Endodermal cell (in vitro differentiated cells): ENCODE data around the gene CTXND2. TPM values are rescaled to one million over a fixed set of nuclear protein-coding genes. Genes with fewer than 3 reads are reported as not detected.
"Not testable (repeated sequence)": the region's sequence is repeated elsewhere in the genome, so short reads cannot be mapped to it uniquely, and the experiment has no call there.

Experiments used
- DNase-seq: peaks from one replicate; pipeline ENCODE4 v3.0.0-alpha.2; 2017
- H3K27ac ChIP-seq: 2 replicates; pipeline ENCODE4 v1.5.1; 2013; ENCODE audit warnings: mild to moderate bottlenecking, low read depth, low read length, moderate library complexity
- H3K27me3 ChIP-seq: 2 replicates; pipeline ENCODE4 v1.6.1; 2013; ENCODE audit warnings: mild to moderate bottlenecking, low read length, moderate library complexity; ENCODE audit not compliant: insufficient read depth, control insufficient read depth, poor library complexity, severe bottlenecking
- H3K36me3 ChIP-seq: 2 replicates; pipeline ENCODE4 v1.7.0; 2013; ENCODE audit warnings: mild to moderate bottlenecking, low read length, moderate library complexity; ENCODE audit not compliant: control insufficient read depth, insufficient read depth
- H3K4me1 ChIP-seq: one replicate; pipeline ENCODE4 v1.7.0; 2013; ENCODE audit warnings: low read length; ENCODE audit not compliant: control insufficient read depth, insufficient read depth
- H3K4me3 ChIP-seq: 2 replicates; pipeline ENCODE4 v1.5.1; 2013; ENCODE audit warnings: mild to moderate bottlenecking, low read length, moderate library complexity
- H3K9ac ChIP-seq: 2 replicates; pipeline ENCODE4 v1.6.1; 2013; ENCODE audit warnings: mild to moderate bottlenecking, low read length, moderate library complexity; ENCODE audit not compliant: poor library complexity, severe bottlenecking; ENCODE audit errors: extremely low read depth
- H3K9me3 ChIP-seq: 2 replicates; pipeline ENCODE4 v1.6.1; 2013; ENCODE audit warnings: mild to moderate bottlenecking, low read length, moderate library complexity; ENCODE audit not compliant: control insufficient read depth
- H3K27ac Mint-ChIP-seq: 2 replicates; pipeline ENCODE4 v1.8.0; 2020; ENCODE audit warnings: mixed read lengths
- H3K27me3 Mint-ChIP-seq: 2 replicates; pipeline ENCODE4 v1.8.0; 2021; ENCODE audit warnings: mild to moderate bottlenecking, mixed read lengths; ENCODE audit not compliant: insufficient read depth
- H3K36me3 Mint-ChIP-seq: 2 replicates; pipeline ENCODE4 v1.8.0; 2020; ENCODE audit warnings: low read depth, mixed read lengths
- H3K4me1 Mint-ChIP-seq: 2 replicates; pipeline ENCODE4 v1.8.0; 2020; ENCODE audit warnings: mixed read lengths
- H3K4me3 Mint-ChIP-seq: 2 replicates; pipeline ENCODE4 v1.8.0; 2020; ENCODE audit warnings: mild to moderate bottlenecking, moderate library complexity, mixed read lengths
- H3K9me3 Mint-ChIP-seq: 2 replicates; pipeline ENCODE4 v1.8.0; 2020; ENCODE audit warnings: mild to moderate bottlenecking, mixed read lengths
- WGBS, 2 experiments: methylation state at CpG; one replicate each; pipeline versions ENCODE4 v1.1.5 to v1.1.7; 2013; ENCODE audit warnings: missing lambda C conversion rate in 2 of 2, mixed read lengths in 1 of 2; ENCODE audit not compliant: insufficient coverage in 1 of 2, insufficient read length in 1 of 2; 5-methylcytosine and 5-hydroxymethylcytosine counted together
- total RNA-seq, 2 donors: library from RNA; stranded (reverse); fragmentation: NEBNext Ultra II Directional in 1 of 2; extraction: Animal tissue kit (Norgen Biotek cat#: 25700) in 1 of 2; gene quantifications; 2 replicates in 1 of 2; 3 replicates in 1 of 2; pipeline ENCODE4 v1.2.1, GENCODE V29; 2021
- TF ChIP-seq, protein P1 (sequence below): fragments of 200-600 bp; sonication (generic); conservative IDR thresholded peaks from 2 replicates; pipeline ENCODE4 v1.5.0; 2021; ENCODE audit warnings: antibody characterized with exemption, mild to moderate bottlenecking

The CTXND2 gene
- total RNA-seq, 2 donors from 2014 or later, result not detected

DNA sequence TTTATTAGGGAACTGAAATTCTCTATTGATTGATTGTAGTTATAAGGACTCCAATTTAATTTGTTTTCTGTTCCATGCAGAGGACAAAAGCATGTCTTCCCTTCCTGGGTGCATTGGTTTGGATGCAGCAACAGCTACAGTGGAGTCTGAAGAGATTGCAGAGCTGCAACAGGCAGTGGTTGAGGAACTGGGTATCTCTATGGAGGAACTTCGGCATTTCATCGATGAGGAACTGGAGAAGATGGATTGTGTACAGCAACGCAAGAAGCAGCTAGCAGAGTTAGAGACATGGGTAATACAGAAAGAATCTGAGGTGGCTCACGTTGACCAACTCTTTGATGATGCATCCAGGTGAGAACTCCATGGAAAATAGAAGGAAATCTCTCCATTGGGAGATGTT lies 40.7 kb downstream of the CTXND2 start:
- no peak overlapping the region for H3K27ac ChIP-seq
- H3K4me3 ChIP-seq, result peak overlapping the region; percentile 95
- Mint-ChIP-seq H3K9me3 (peaks cover 30% of the 10 kb centered on the region), H3K4me3 (peak overlapping the region; percentile 97), H3K27ac (no peak overlapping the region), H3K36me3 (peaks cover 51% of the 10 kb centered on the region), H3K4me1 (peaks cover 2% of the 10 kb centered on the region), H3K27me3 (no peaks in the 10 kb centered on the region)
- 96 to 98% methylated on average over 4 of the region's 4 CpGs for WGBS, 2 experiments
- H3K4me1 ChIP-seq, result no peaks in the 10 kb centered on the region
- peaks cover 45% of the 10 kb centered on the region for H3K36me3 ChIP-seq
- TF ChIP-seq, protein P1, sequence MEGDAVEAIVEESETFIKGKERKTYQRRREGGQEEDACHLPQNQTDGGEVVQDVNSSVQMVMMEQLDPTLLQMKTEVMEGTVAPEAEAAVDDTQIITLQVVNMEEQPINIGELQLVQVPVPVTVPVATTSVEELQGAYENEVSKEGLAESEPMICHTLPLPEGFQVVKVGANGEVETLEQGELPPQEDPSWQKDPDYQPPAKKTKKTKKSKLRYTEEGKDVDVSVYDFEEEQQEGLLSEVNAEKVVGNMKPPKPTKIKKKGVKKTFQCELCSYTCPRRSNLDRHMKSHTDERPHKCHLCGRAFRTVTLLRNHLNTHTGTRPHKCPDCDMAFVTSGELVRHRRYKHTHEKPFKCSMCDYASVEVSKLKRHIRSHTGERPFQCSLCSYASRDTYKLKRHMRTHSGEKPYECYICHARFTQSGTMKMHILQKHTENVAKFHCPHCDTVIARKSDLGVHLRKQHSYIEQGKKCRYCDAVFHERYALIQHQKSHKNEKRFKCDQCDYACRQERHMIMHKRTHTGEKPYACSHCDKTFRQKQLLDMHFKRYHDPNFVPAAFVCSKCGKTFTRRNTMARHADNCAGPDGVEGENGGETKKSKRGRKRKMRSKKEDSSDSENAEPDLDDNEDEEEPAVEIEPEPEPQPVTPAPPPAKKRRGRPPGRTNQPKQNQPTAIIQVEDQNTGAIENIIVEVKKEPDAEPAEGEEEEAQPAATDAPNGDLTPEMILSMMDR, result no peak
- DNase-seq, result no peak
- H3K9ac ChIP-seq, result no peak overlapping the region
- no peaks in the 10 kb centered on the region for H3K27me3 ChIP-seq
- peaks cover 42% of the 10 kb centered on the region for H3K9me3 ChIP-seq

DNA sequence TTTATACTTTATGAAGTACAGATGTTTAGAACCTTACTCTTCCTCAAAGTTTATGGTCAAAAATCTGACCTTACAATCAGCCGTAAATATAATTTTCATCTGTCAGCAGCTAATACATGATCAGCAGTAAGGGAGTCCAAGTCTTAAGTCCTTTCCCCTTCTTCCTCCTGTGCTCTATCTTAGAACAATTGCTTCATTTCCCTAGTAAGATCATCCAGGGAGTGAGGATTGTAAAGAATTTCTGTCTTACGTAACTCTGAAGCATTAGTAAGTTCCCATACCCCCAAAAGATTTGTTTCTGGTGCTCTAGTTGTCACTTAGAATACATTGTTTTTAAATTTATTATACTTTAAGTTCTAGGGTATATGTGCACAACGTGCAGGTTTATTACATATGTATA lies 41.4 kb downstream of the CTXND2 start:
- TF ChIP-seq, protein P1, result no peak
- Histone ChIP-seq H3K27me3 (no peaks in the 10 kb centered on the region), H3K36me3 (peaks cover 52% of the 10 kb centered on the region), H3K27ac (no peak overlapping the region), H3K4me3 (no peak overlapping the region), H3K9me3 (peaks cover 46% of the 10 kb centered on the region), H3K4me1 (no peaks in the 10 kb centered on the region), H3K9ac (no peak overlapping the region)
- no peaks in the 10 kb centered on the region for H3K27me3 Mint-ChIP-seq
- no peaks in the 10 kb centered on the region for H3K4me1 Mint-ChIP-seq
- WGBS, 2 experiments, result 88 to 100% methylated on average over 1 to 2 of the region's 3 CpGs
- peaks cover 31% of the 10 kb centered on the region for H3K9me3 Mint-ChIP-seq
- peaks cover 57% of the 10 kb centered on the region for H3K36me3 Mint-ChIP-seq
- H3K27ac Mint-ChIP-seq, result no peak overlapping the region
- DNase-seq, result no peak
- no peak overlapping the region for H3K4me3 Mint-ChIP-seq

DNA sequence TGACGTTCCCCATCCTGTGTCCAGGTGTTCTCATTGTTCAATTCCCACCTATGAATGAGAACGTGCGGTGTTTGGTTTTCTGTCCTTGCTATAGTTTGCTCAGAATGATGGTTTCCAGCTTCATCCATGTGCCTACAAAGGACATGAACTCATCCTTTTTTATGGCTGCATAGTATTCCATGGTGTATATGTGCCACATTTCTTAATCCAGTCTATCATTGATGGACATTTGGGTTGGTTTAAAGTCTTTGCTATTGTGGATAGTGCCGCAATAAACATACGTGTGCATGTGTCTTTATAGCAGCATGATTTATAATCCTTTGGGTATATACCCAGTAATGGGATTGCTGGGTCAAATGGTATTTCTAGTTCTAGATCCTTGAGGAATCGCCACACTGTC lies 41.8 kb downstream of the CTXND2 start:
- not testable (repeated sequence) for DNase-seq, H3K27ac Mint-ChIP-seq, H3K27ac ChIP-seq, H3K4me3 ChIP-seq, H3K9ac ChIP-seq, H3K27me3 Mint-ChIP-seq, H3K27me3 ChIP-seq, H3K4me1 ChIP-seq, H3K4me3 Mint-ChIP-seq, H3K4me1 Mint-ChIP-seq
- Mint-ChIP-seq H3K36me3 (peaks cover 60% of the 10 kb centered on the region), H3K9me3 (peaks cover 31% of the 10 kb centered on the region)
- 87 to 96% methylated on average over 2 to 5 of the region's 6 CpGs for WGBS, 2 experiments
- peaks cover 46% of the 10 kb centered on the region for H3K9me3 ChIP-seq
- peaks cover 54% of the 10 kb centered on the region for H3K36me3 ChIP-seq

DNA sequence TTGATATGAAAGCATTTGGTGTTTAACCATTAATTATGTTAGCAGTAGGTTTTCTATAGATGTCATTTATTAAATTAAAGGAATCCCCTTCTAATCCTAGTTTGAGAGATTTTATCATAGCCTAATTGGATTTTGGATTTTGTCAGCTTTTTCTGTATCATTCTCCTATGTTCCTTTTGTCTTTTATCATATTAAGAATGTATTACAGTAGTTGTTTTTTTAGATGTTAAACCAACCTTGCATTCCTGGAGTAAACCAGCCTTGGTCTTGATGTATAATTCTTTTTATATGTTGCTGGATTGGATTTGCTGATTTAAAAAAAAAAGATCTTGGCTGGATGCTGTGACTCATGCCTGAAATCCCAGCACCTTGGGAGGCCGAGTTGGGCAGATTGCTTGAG lies 44.8 kb downstream of the CTXND2 start:
- no peak overlapping the region for H3K4me3 Mint-ChIP-seq
- H3K36me3 Mint-ChIP-seq, result peaks cover 78% of the 10 kb centered on the region
- H3K27me3 Mint-ChIP-seq, result no peaks in the 10 kb centered on the region

More for the DNA sequence above, 44.8 kb downstream of the CTXND2 start:
- peaks cover 31% of the 10 kb centered on the region for H3K9me3 Mint-ChIP-seq
- no peaks in the 10 kb centered on the region for H3K27me3 ChIP-seq
- H3K27ac Mint-ChIP-seq, result no peak overlapping the region
- DNase-seq, result no peak
- no peaks in the 10 kb centered on the region for H3K4me1 ChIP-seq
- H3K27ac ChIP-seq, result no peak overlapping the region
- WGBS, 2 experiments, result 86 to 95% methylated on average over 1 of the region's 1 CpG
- TF ChIP-seq, protein P1, result no peak
- peaks cover 77% of the 10 kb centered on the region for H3K36me3 ChIP-seq
- H3K4me3 ChIP-seq, result no peak overlapping the region
- H3K9me3 ChIP-seq, result peaks cover 46% of the 10 kb centered on the region
- H3K4me1 Mint-ChIP-seq, result no peaks in the 10 kb centered on the region
- H3K9ac ChIP-seq, result no peak overlapping the region
